ENCODE results near the gene RRAS2. TPM values are rescaled to one million over a fixed set of nuclear protein-coding genes. Genes with fewer than 3 reads are reported as not detected.

The RRAS2 gene
- total RNA-seq, 2 experiments from 2014 or later, result 0.60 TPM; not detected in 1

DNA sequence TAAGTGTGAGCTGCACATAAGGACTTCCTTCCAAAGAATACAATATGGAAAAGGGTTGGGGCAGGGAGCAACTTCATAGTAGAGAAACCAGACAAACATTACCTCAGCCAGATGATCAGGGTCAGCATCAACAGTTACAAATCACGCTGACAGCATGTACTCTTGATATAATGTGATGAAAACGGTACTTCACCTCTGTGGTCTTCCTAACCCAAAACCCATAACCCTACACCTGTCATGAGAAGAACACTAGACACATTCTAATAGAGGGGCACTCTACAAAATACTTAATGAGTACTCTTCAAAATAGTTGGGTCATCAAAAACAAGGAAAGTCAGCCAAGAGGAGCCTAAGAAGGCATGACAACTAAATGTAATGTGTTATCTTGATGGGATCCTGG, 43.9 kb downstream of the RRAS2 start:
- CTCF ChIA-PET (ENCODE audit: unreplicated experiment), result no interaction called here
- Histone ChIP-seq H3K4me3 (ENCODE audit: low read depth, low read length, poor library complexity, severe bottlenecking) (no peak overlapping the region), H3K27ac (ENCODE audit: low read depth, low read length, poor library complexity, severe bottlenecking) (no peak overlapping the region), H3K4me2 (ENCODE audit: low read length) (no peak overlapping the region), H3K9me3 (ENCODE audit: low read length) (no peaks in the 10 kb centered on the region), H3K9me2 (ENCODE audit: insufficient read depth, low read length) (no peaks in the 10 kb centered on the region), H3K36me3 (ENCODE audit: insufficient read depth, low read length) (no peaks in the 10 kb centered on the region), H2AFZ (ENCODE audit: low read length) (no peak overlapping the region), H4K20me1 (ENCODE audit: insufficient read depth, low read length) (no peaks in the 10 kb centered on the region), H3K4me1 (ENCODE audit: insufficient read depth, low read length, poor library complexity, severe bottlenecking) (no peaks in the 10 kb centered on the region), H3K79me2 (ENCODE audit: insufficient read depth, low read depth, low read length) (no peaks in the 10 kb centered on the region)
- intact Hi-C loops (cut with micrococcal nuclease; ENCODE audit: unreplicated experiment), result no loop called here
- no TSS peak for BruUV-seq (replicated peaks)
- POLR2A ChIA-PET, result interaction anchor here (1.3 kb wide), 1 partner anchor 10 kb away, joined by 6 read pairs; no protein-coding TSS in a partner anchor
- no peak for TF ChIP-seq EZH2phosphoT487 (IDR thresholded peaks at IDR 0.05; ENCODE audit: borderline replicate concordance, low read depth, low read length)
- TF ChIP-seq, protein P1, sequence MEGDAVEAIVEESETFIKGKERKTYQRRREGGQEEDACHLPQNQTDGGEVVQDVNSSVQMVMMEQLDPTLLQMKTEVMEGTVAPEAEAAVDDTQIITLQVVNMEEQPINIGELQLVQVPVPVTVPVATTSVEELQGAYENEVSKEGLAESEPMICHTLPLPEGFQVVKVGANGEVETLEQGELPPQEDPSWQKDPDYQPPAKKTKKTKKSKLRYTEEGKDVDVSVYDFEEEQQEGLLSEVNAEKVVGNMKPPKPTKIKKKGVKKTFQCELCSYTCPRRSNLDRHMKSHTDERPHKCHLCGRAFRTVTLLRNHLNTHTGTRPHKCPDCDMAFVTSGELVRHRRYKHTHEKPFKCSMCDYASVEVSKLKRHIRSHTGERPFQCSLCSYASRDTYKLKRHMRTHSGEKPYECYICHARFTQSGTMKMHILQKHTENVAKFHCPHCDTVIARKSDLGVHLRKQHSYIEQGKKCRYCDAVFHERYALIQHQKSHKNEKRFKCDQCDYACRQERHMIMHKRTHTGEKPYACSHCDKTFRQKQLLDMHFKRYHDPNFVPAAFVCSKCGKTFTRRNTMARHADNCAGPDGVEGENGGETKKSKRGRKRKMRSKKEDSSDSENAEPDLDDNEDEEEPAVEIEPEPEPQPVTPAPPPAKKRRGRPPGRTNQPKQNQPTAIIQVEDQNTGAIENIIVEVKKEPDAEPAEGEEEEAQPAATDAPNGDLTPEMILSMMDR (conservative IDR thresholded peaks at IDR 0.05; ENCODE audit: low read length), result no peak
- no peak for DNase-seq (ENCODE audit: low spot score)

DNA sequence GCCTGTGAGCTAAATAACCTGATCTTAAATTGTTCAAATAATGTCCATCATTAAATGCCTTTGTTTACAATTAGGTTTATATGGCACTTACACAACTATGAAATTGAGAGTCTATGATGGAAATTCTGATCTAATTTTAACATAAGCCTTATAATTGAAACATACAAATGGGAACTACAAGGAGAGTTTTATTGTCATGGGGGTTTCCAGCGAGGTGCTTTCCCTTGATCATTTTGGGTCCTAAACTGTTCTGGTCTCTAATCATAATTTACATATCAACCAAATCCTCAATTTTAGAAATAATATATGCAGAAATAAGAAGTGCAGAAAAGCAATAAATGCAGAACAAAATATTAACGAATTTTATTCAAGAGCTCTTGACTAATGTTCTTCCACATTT, 44.9 kb downstream of the RRAS2 start:
- no peaks in the 10 kb centered on the region for H3K4me1 ChIP-seq (ENCODE audit: insufficient read depth, low read length, poor library complexity, severe bottlenecking)
- no TSS peak for BruUV-seq (replicated peaks)
- H4K20me1 ChIP-seq (ENCODE audit: insufficient read depth, low read length), result no peaks in the 10 kb centered on the region
- intact Hi-C loops (cut with micrococcal nuclease; ENCODE audit: unreplicated experiment), result no loop called here
- TF ChIP-seq, protein P1 (conservative IDR thresholded peaks at IDR 0.05; ENCODE audit: low read length), result no peak
- TF ChIP-seq EZH2phosphoT487 (IDR thresholded peaks at IDR 0.05; ENCODE audit: borderline replicate concordance, low read depth, low read length), result no peak
- H3K9me2 ChIP-seq (ENCODE audit: insufficient read depth, low read length), result no peaks in the 10 kb centered on the region
- H3K9me3 ChIP-seq (ENCODE audit: low read length), result no peaks in the 10 kb centered on the region
- no peak for DNase-seq (ENCODE audit: low spot score)
- H3K4me3 ChIP-seq (ENCODE audit: low read depth, low read length, poor library complexity, severe bottlenecking), result no peak overlapping the region
- no peaks in the 10 kb centered on the region for H3K36me3 ChIP-seq (ENCODE audit: insufficient read depth, low read length)
- POLR2A ChIA-PET, result interaction anchor here (0.6 to 1.3 kb wide), 3 partner anchors 9 to 1966 kb away, joined by 3 to 6 read pairs (median 5); no protein-coding TSS in a partner anchor
- no peaks in the 10 kb centered on the region for H3K79me2 ChIP-seq (ENCODE audit: insufficient read depth, low read depth, low read length)
- CTCF ChIA-PET (ENCODE audit: unreplicated experiment), result no interaction called here
- H3K4me2 ChIP-seq (ENCODE audit: low read length), result no peak overlapping the region
- H3K27ac ChIP-seq (ENCODE audit: low read depth, low read length, poor library complexity, severe bottlenecking), result no peak overlapping the region
- no peak overlapping the region for H2AFZ ChIP-seq (ENCODE audit: low read length)

DNA sequence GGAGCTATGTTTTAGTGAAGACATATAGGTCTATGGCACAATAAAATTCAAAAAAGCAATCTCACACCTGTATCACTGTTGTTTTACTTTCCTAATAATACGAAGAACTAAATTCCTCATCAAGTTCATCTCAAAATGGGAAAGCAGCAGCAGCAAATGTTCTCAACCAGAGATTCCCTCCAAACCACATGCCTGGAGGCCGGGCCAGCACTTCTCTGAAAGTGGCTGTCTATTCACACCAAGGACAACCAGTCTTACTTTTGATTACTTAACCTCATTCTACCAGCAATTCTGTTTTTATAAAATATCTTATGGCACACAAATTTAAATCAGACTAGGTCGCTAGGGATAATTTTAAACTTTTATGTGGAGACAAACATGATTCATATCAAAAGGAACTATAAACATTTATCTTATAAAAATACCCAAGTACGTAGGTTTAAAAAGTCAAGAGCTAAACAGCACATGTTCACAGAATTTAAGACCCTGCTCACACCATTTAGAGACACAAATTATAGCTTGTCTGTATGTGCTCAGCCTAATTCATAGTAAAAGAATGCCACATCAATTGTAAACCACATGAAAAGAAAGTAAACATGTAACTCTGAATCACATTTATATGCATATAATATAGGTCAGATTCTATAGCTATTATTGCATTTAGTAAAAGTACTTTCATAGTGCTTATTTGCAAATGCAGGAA, 46.1 kb downstream of the RRAS2 start:
- no peak for DNase-seq (ENCODE audit: low spot score)
- Histone ChIP-seq H3K36me3 (ENCODE audit: insufficient read depth, low read length) (no peaks in the 10 kb centered on the region), H3K4me2 (ENCODE audit: low read length) (no peak overlapping the region), H3K27ac (ENCODE audit: low read depth, low read length, poor library complexity, severe bottlenecking) (no peak overlapping the region), H3K9me3 (ENCODE audit: low read length) (no peaks in the 10 kb centered on the region), H2AFZ (ENCODE audit: low read length) (no peak overlapping the region), H3K79me2 (ENCODE audit: insufficient read depth, low read depth, low read length) (no peaks in the 10 kb centered on the region), H3K4me1 (ENCODE audit: insufficient read depth, low read length, poor library complexity, severe bottlenecking) (no peaks in the 10 kb centered on the region), H3K4me3 (ENCODE audit: low read depth, low read length, poor library complexity, severe bottlenecking) (no peak overlapping the region), H3K9me2 (ENCODE audit: insufficient read depth, low read length) (no peaks in the 10 kb centered on the region), H4K20me1 (ENCODE audit: insufficient read depth, low read length) (no peaks in the 10 kb centered on the region)
- intact Hi-C loops (cut with micrococcal nuclease; ENCODE audit: unreplicated experiment), result no loop called here
- no peak for TF ChIP-seq EZH2phosphoT487 (IDR thresholded peaks at IDR 0.05; ENCODE audit: borderline replicate concordance, low read depth, low read length)
- TF ChIP-seq, protein P1 (conservative IDR thresholded peaks at IDR 0.05; ENCODE audit: low read length), result no peak
- POLR2A ChIA-PET, result interaction anchor here (0.6 to 1.1 kb wide), 2 partner anchors 179 to 248 kb away, joined by 3 read pairs; no protein-coding TSS in a partner anchor
- BruUV-seq (replicated peaks), result no TSS peak
- CTCF ChIA-PET (ENCODE audit: unreplicated experiment), result no interaction called here
